Activated naive CD4-positive, alpha-beta T cell treated with anti-CD3 and anti-CD28 coated beads for 36 hours (primary cell): Measurements from ENCODE around the gene AHRR. TPM values are rescaled to one million over a fixed set of nuclear protein-coding genes. Genes with fewer than 3 reads are reported as not detected.

Experiments
- CTCF ChIA-PET: fragments of 350-600 bp; sonication (Branson Sonifier 250); formaldehyde crosslinking; loops from one replicate; lab custom pipeline; 2021; ENCODE audit warnings: antibody characterized with exemption; lab: Charles Lee
- DNase-seq: peaks from one replicate; pipeline ENCODE4 v3.0.0-alpha.2; 2020
- H3K27ac Mint-ChIP-seq: one replicate; pipeline ENCODE4 v1.8.0; 2021; ENCODE audit warnings: mild to moderate bottlenecking, mixed read lengths
- H3K27me3 Mint-ChIP-seq: one replicate; pipeline ENCODE4 v1.8.0; 2021; ENCODE audit warnings: low read depth, mixed read lengths
- H3K36me3 Mint-ChIP-seq: one replicate; pipeline ENCODE4 v1.8.0; 2021; ENCODE audit warnings: low read depth, mixed read lengths
- H3K4me1 Mint-ChIP-seq: one replicate; pipeline ENCODE4 v1.8.0; 2021; ENCODE audit warnings: low read depth, mixed read lengths
- H3K4me3 Mint-ChIP-seq: one replicate; pipeline ENCODE4 v1.8.0; 2021; ENCODE audit warnings: mild to moderate bottlenecking, moderate library complexity, mixed read lengths
- H3K9me3 Mint-ChIP-seq: one replicate; pipeline ENCODE4 v1.8.0; 2021; ENCODE audit warnings: mixed read lengths
- intact Hi-C: fragments of 100-400 bp; cut with micrococcal nuclease; formaldehyde crosslinking; loops from one replicate; pipeline ENCODE4 v1.15.1; 2023
- total RNA-seq, 2 experiments: library from RNA; stranded (reverse); gene quantifications; one replicate each; pipeline ENCODE4 v1.2.3, GENCODE V29; 2021

AHRR gene
- total RNA-seq, 2 experiments from 2014 or later = 4.1 to 5.5 TPM

- H3K27ac Mint-ChIP-seq = no peak overlapping the region
- H3K36me3 Mint-ChIP-seq = no peaks in the 10 kb centered on the region
- no peaks in the 10 kb centered on the region for H3K9me3 Mint-ChIP-seq
- no peaks in the 10 kb centered on the region for H3K27me3 Mint-ChIP-seq
- no peaks in the 10 kb centered on the region for H3K4me1 Mint-ChIP-seq
- peak; percentile 60 for DNase-seq
- no peak overlapping the region for H3K4me3 Mint-ChIP-seq
- intact Hi-C loops = loop anchor here (1.0 kb wide), 2 partner anchors 106 to 237 kb away; no protein-coding TSS in a partner anchor
- CTCF ChIA-PET = interaction anchor here (0.7 to 1.4 kb wide), 5 partner anchors 12 to 237 kb away, joined by 3 to 5 read pairs (median 4); no protein-coding TSS in a partner anchor
Observed at GRCh38 chr5:425714-426113, 104.2 kb downstream of the AHRR start.

GRCh38 chr5:426392-426976 lies 105.0 kb downstream of the AHRR start:
- no peak overlapping the region for H3K27ac Mint-ChIP-seq
- no peak for DNase-seq
- CTCF ChIA-PET = interaction anchor here (0.7 to 1.4 kb wide), 4 partner anchors 89 to 238 kb away, joined by 3 to 5 read pairs (median 4); no protein-coding TSS in a partner anchor
- H3K4me3 Mint-ChIP-seq = no peak overlapping the region
- no peaks in the 10 kb centered on the region for H3K9me3 Mint-ChIP-seq
- H3K36me3 Mint-ChIP-seq = no peaks in the 10 kb centered on the region
- H3K4me1 Mint-ChIP-seq = no peaks in the 10 kb centered on the region
- H3K27me3 Mint-ChIP-seq = no peaks in the 10 kb centered on the region
- intact Hi-C loops = no loop called here

GRCh38 chr5:427415-428087 lies 106.0 kb downstream of the AHRR start:
- H3K4me3 Mint-ChIP-seq = no peak overlapping the region
- CTCF ChIA-PET = interaction anchor here (0.6 to 0.9 kb wide), 2 partner anchors 13 to 353 kb away, joined by 3 read pairs; no protein-coding TSS in a partner anchor
- no peaks in the 10 kb centered on the region for H3K4me1 Mint-ChIP-seq
- H3K27me3 Mint-ChIP-seq = no peaks in the 10 kb centered on the region
- no peak for DNase-seq
- intact Hi-C loops = no loop called here
- no peak overlapping the region for H3K27ac Mint-ChIP-seq
- H3K9me3 Mint-ChIP-seq = no peaks in the 10 kb centered on the region
- no peaks in the 10 kb centered on the region for H3K36me3 Mint-ChIP-seq

GRCh38 chr5:428219-428618 lies 106.7 kb downstream of the AHRR start:
- CTCF ChIA-PET = interaction anchor here (0.9 to 1.0 kb wide), 3 partner anchors 15 to 354 kb away, joined by 3 read pairs; partner anchors contain the start of gene EXOC3
- intact Hi-C loops = no loop called here

GRCh38 chr5:428754-429452 lies 107.4 kb downstream of the AHRR start:
- no peaks in the 10 kb centered on the region for H3K27me3 Mint-ChIP-seq
- intact Hi-C loops = no loop called here
- H3K9me3 Mint-ChIP-seq = no peaks in the 10 kb centered on the region
- CTCF ChIA-PET = interaction anchor here (0.9 to 1.0 kb wide), 3 partner anchors 14 to 354 kb away, joined by 3 read pairs; partner anchors contain the start of gene EXOC3
- no peaks in the 10 kb centered on the region for H3K4me1 Mint-ChIP-seq
- DNase-seq = no peak
- H3K36me3 Mint-ChIP-seq = no peaks in the 10 kb centered on the region
- no peak overlapping the region for H3K27ac Mint-ChIP-seq
- no peak overlapping the region for H3K4me3 Mint-ChIP-seq

More at GRCh38 chr5:428219-428618, 106.7 kb downstream of the AHRR start:
- Mint-ChIP-seq H3K4me1 (no peaks in the 10 kb centered on the region), H3K36me3 (no peaks in the 10 kb centered on the region), H3K9me3 (no peaks in the 10 kb centered on the region), H3K27me3 (no peaks in the 10 kb centered on the region), H3K4me3 (no peak overlapping the region), H3K27ac (no peak overlapping the region)
- no peak for DNase-seq

GRCh38 chr5:429453-430188 lies 108.1 kb downstream of the AHRR start:
- Mint-ChIP-seq H3K4me1 (no peaks in the 10 kb centered on the region), H3K36me3 (no peaks in the 10 kb centered on the region), H3K4me3 (no peak overlapping the region), H3K9me3 (no peaks in the 10 kb centered on the region), H3K27me3 (no peaks in the 10 kb centered on the region), H3K27ac (no peak overlapping the region)
- CTCF ChIA-PET = no interaction called here
- no peak for DNase-seq
- intact Hi-C loops = no loop called here

GRCh38 chr5:430214-430925 lies 108.9 kb downstream of the AHRR start:
- Mint-ChIP-seq H3K4me3 (no peak overlapping the region), H3K36me3 (no peaks in the 10 kb centered on the region), H3K4me1 (no peaks in the 10 kb centered on the region), H3K9me3 (no peaks in the 10 kb centered on the region), H3K27me3 (no peaks in the 10 kb centered on the region), H3K27ac (no peak overlapping the region)
- no peak for DNase-seq
- intact Hi-C loops = no loop called here
- CTCF ChIA-PET = interaction anchor here (1.1 kb wide), 1 partner anchor 114 kb away, joined by 10 read pairs; no protein-coding TSS in a partner anchor

GRCh38 chr5:431001-431710 lies 109.6 kb downstream of the AHRR start:
- Mint-ChIP-seq H3K4me3 (no peak overlapping the region), H3K36me3 (no peaks in the 10 kb centered on the region), H3K27me3 (no peaks in the 10 kb centered on the region), H3K9me3 (no peaks in the 10 kb centered on the region), H3K27ac (no peak overlapping the region), H3K4me1 (no peaks in the 10 kb centered on the region)
- peak; percentile 60 for DNase-seq
- intact Hi-C loops = loop anchor here (1.0 kb wide), 2 partner anchors 114 to 243 kb away; no protein-coding TSS in a partner anchor
- CTCF ChIA-PET = interaction anchor here (0.6 to 1.1 kb wide), 4 partner anchors 50 to 309 kb away, joined by 3 to 10 read pairs (median 4); no protein-coding TSS in a partner anchor

GRCh38 chr5:431711-432050 lies 110.2 kb downstream of the AHRR start:
- no peak overlapping the region for H3K4me3 Mint-ChIP-seq
- H3K4me1 Mint-ChIP-seq = no peaks in the 10 kb centered on the region
- H3K9me3 Mint-ChIP-seq = no peaks in the 10 kb centered on the region
- intact Hi-C loops = loop anchor here (1.0 kb wide), 2 partner anchors 114 to 243 kb away; no protein-coding TSS in a partner anchor
- H3K27me3 Mint-ChIP-seq = no peaks in the 10 kb centered on the region
- no peak overlapping the region for H3K27ac Mint-ChIP-seq
- CTCF ChIA-PET = interaction anchor here (0.6 to 1.1 kb wide), 4 partner anchors 50 to 309 kb away, joined by 3 to 10 read pairs (median 4); no protein-coding TSS in a partner anchor
- DNase-seq = no peak
- H3K36me3 Mint-ChIP-seq = no peaks in the 10 kb centered on the region

- H3K27me3 Mint-ChIP-seq = no peaks in the 10 kb centered on the region
- intact Hi-C loops = no loop called here
- no peaks in the 10 kb centered on the region for H3K36me3 Mint-ChIP-seq
- CTCF ChIA-PET = no interaction called here
- no peaks in the 10 kb centered on the region for H3K4me1 Mint-ChIP-seq
- no peak overlapping the region for H3K4me3 Mint-ChIP-seq
- no peak for DNase-seq
- H3K27ac Mint-ChIP-seq = no peak overlapping the region
- H3K9me3 Mint-ChIP-seq = no peaks in the 10 kb centered on the region
Observed at GRCh38 chr5:432201-432927, 110.8 kb downstream of the AHRR start.
